HG03108 (cell line): ENCODE results near the gene CYP21A2.
"Not testable (repeated sequence)": the region's sequence is repeated elsewhere in the genome, so short reads cannot be mapped to it uniquely, and the experiment has no call there.

Experiments used
- ATAC-seq: cut with Tn5 transposase; IDR thresholded peaks from one replicate; pipeline ENCODE4 v1.9.1; 2021; ENCODE audit warnings: moderate library complexity; ENCODE audit not compliant: unreplicated experiment

CYP21A2 gene

DNA sequence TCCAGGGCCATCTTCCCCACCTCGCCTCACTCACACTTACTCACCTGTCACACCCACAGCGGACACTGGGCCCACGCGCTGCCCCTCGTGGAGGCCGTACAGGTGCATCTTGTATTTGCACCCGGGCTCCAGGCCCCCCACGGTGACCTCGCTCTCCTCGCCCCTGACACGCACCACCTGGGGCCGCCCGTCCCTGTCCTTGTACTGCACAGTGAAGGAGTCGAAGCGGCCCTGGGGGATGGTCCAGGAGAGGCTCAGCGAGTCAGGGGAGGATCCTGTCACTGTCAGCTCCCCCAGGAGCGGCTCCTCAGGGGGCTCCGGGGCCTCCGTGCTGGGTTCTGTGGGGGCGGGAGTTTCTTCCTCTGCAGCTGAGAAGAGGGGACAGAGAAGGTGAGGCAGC is 14.4 kb downstream of the CYP21A2 start:
- not testable (repeated sequence) for ATAC-seq

- not testable (repeated sequence) for ATAC-seq
Measured at GRCh38 chr6:32053314-32053713, 15.1 kb downstream of the CYP21A2 start.

- not testable (repeated sequence) for ATAC-seq
Measured at GRCh38 chr6:32055756-32056155, 17.5 kb downstream of the CYP21A2 start.

DNA sequence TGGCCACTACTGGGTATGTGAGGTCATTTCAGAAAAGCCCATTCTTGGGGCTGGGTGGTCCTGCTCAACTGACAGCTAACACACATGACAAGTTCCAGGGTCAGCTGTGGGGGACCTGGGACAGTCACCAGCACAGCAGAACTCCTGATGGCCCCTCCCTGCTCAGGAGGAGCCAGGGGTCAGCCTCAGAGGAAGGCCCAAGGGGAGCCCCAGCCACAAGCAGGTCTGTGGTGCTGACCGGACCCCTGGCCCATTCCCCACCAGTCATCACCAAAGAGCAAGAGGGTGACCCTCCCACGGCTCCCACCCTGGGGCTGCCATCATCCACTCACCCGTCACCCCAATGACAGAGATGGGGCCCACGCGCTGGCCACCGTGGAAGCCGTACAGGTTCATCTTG is 18.0 kb downstream of the CYP21A2 start:
- ATAC-seq: no peak

DNA sequence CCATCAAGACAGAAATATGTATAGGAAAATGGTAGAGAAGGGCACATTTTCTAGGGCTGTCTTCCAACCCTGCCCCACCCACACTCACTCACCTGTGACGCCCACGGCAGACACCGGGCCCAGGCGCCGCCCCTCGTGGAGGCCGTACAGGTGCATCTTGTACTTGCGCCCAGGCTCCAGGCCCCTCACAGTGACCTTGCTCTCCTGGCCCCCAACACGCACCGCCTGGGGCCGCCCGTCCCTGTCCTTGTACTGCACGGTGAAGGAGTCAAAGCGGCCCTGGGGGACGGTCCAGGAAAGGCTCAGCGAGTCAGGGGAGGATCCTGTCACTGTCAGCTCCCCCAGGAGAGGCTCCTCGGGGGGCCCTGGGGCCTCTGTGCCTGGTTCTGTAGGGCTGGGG is 19.8 kb downstream of the CYP21A2 start:
- ATAC-seq: no peak

- no peak for ATAC-seq
Measured at GRCh38 chr6:32058511-32058963, 20.3 kb downstream of the CYP21A2 start.

DNA sequence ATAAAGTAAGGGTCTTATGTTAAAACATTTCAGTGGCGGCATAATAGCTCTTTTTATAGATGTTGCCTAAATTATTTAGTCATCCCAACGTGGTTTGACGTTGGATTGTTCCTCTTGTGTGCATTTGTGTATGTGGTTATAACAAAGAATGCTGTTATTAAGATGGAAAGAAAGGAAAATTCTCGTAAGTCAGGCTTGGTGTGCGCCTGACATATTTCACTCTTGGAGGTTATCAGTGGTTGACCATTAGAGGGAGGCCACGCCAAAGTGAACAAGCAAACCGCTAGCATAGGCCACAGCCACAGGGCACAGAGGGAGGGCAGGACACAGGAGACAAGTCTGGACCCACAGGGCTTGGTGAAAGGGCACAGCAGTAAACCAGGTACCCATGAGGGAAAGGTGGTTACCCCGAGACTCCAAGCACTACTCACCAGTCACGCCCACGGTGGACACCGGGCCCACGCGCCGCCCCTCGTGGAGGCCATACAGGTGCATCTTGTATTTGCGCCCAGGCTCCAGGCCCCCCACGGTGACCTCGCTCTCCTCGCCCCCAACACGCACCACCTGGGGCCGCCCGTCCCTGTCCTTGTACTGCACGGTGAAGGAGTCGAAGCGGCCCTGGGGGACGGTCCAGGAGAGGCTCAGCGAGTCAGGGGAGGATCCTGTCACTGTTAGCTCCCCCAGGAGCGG is 22.9 kb downstream of the CYP21A2 start:
- ATAC-seq: no peak

DNA sequence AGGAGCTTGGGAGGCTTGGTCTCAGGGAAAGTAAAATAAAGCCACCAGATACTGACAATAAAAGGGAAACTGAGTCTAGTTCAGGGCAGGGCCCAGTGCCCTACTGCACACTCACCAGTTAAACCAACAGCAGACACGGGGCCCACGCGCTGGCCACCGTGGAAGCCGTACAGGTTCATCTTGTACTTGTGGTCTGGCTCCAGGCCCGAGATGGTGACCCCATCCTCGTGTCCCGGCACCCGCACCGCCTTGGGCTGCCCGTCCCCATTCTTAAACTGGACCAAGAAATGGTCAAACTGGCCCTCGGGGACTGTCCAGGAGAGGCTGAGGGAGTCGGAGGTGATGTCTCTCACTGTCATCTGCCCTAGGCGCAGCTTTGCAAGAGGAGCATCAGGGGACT is 26.5 kb downstream of the CYP21A2 start:
- no peak for ATAC-seq

- not testable (repeated sequence) for ATAC-seq
Measured at GRCh38 chr6:32067521-32067920, 29.3 kb downstream of the CYP21A2 start.

- ATAC-seq: not testable (repeated sequence)
Measured at GRCh38 chr6:32068315-32068714, 30.1 kb downstream of the CYP21A2 start.

DNA sequence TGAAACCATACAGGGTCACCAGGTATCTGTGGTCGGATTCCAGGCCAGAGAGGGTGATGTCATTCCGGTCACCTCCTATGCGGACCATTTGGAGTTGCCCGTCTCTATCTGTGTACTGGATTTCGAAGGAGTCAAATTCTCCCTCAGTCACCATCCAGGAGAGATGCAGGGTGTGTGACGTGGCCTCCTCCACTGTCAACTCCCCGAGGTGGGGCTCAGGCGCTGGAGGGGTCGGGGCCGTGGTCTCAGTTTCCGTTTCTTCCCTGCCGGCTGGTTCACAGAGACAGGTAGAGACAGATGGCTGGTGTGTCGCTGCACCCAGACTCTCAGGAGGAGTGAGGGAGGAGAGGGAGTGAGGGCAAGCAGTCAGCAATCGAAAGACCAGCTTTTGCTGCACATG is 30.7 kb downstream of the CYP21A2 start:
- ATAC-seq: no peak

GRCh38 chr6:32069460-32069859 is 31.2 kb downstream of the CYP21A2 start:
- ATAC-seq: no peak

- ATAC-seq: no peak
Measured at GRCh38 chr6:32069878-32070515, 31.8 kb downstream of the CYP21A2 start.

GRCh38 chr6:32070814-32071543 is 32.8 kb downstream of the CYP21A2 start:
- ATAC-seq: no peak

DNA sequence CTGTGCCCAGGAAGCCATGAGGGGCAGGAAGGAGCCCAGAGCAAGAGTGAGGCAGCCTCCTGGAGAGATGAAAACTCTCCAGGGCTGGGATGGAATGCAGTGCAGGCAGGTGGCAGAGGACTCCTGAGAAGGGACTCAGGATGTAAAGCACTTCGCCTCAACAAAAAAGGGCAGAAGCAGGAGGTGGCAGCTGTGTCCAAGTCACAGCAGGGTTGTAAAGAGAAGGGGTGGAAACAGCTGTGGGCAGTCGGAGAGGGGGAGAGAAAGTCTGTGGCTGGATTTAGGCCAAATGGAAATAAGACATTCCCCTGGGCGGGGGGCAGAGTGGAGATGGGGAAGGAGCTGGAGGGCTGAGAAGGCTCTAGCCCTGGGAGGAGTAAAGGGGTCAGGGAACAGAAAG is 34.9 kb downstream of the CYP21A2 start:
- no peak for ATAC-seq

GRCh38 chr6:32073613-32074012 is 35.4 kb downstream of the CYP21A2 start:
- no peak for ATAC-seq

DNA sequence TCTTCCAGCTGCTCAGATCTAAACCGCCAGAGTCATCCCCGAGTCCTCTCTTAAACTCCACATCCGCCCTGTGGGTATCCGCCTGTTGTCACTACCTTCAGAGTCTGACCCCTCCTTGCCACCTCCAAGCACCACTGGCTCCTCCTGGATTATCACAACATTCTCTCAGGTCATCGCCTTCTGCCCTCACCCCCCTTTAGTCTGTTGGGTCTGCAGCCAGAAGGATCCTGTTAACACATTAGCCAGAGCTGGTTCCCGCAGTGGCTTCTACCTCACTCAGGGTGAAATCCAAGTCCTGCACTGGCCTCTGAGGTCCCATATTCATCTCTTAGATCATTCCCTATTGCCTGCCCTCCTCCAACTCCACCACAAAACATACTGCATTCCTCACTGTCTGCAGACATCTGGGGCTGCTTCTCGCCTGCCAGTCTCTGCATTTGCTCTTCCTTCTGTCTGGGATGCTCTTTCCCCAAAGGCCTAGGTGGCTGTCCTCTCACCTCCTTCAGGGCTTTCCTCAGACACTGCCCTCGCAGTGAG is 36.8 kb downstream of the CYP21A2 start:
- ATAC-seq: no peak

- ATAC-seq: no peak
Measured at GRCh38 chr6:32075781-32076180, 37.6 kb downstream of the CYP21A2 start.

GRCh38 chr6:32076321-32076809 is 38.1 kb downstream of the CYP21A2 start:
- ATAC-seq: no peak

- ATAC-seq: no peak
Measured at GRCh38 chr6:32079566-32080290, 41.5 kb downstream of the CYP21A2 start.
